Left lung (tissue), 10 donors: Measurements from ENCODE around the gene AATF. TPM values are rescaled to one million over a fixed set of nuclear protein-coding genes. Genes with fewer than 3 reads are reported as not detected.
A peak's percentile ranks its signal among the peaks of the same experiment; 100 is the strongest.

Experiments used
- ATAC-seq: fragments of 200-7000 bp; cut with Tn5 transposase; one replicate; pipeline ENCODE4 v1.9.1; 2020; ENCODE audit warnings: moderate library complexity
- DNase-seq, 4 donors: peaks; one replicate each; pipeline ENCODE4 v3.0.0-alpha.2; 2013 to 2020
- H3K27ac ChIP-seq, 2 donors: fragments of 200-600 bp; sonication (generic) in 1 of 2; one replicate each; pipeline versions ENCODE4 v1.5.0 to v1.8.0; 2020 to 2021
- H3K27me3 ChIP-seq, 2 donors: fragments of 200-600 bp; sonication (generic) in 1 of 2; one replicate each; pipeline versions ENCODE4 v1.5.0 to v1.8.0; 2020 to 2021
- H3K36me3 ChIP-seq, 2 donors: fragments of 200-600 bp; sonication (generic) in 1 of 2; one replicate each; pipeline versions ENCODE4 v1.5.0 to v1.8.0; 2020 to 2021
- H3K4me1 ChIP-seq, 2 donors: fragments of 200-600 bp; one replicate each; pipeline ENCODE4 v1.8.0; 2021
- H3K4me3 ChIP-seq, 2 donors: fragments of 200-600 bp; sonication (generic) in 1 of 2; one replicate each; pipeline versions ENCODE4 v1.5.0 to v1.8.0; 2020 to 2021; ENCODE audit warnings: mild to moderate bottlenecking in 1 of 2
- H3K9me3 ChIP-seq, 2 donors: fragments of 200-600 bp; sonication (generic) in 1 of 2; one replicate each; pipeline versions ENCODE4 v1.5.0 to v1.8.0; 2020 to 2021
- intact Hi-C, 2 donors: fragments of 100-400 bp; cut with DNase I; formaldehyde crosslinking; loops; one replicate each; pipeline versions ENCODE4 v1.11.2 to v1.14.2; 2022
- polyA plus RNA-seq, 6 donors: library from polyadenylated mRNA; unstranded; fragments of 120-200 nt; gene quantifications; one replicate each; pipeline ENCODE4 v1.2.1, GENCODE V29; 2013; ENCODE audit not compliant: insufficient read length in 6 of 6
- total RNA-seq, 2 donors: library from RNA; stranded (reverse); fragmentation: NEBNext Ultra II Directional; extraction: Animal tissue kit (Norgen Biotek cat#: 25700); gene quantifications; one replicate each; pipeline ENCODE4 v1.2.1, GENCODE V29; 2021
- TF ChIP-seq, protein P1 (sequence below), 2 donors: fragments of 200-600 bp; sonication (generic) in 1 of 2; IDR thresholded peaks; one replicate each; pipeline versions ENCODE4 v1.5.0 to v1.8.0; 2021; ENCODE audit warnings: antibody characterized with exemption in 2 of 2
- donor health status: DM: no; HTN: yes; CAD: no.
- donor health status: DM: no; HTN: no; CAD: no.

AATF gene
- total and polyA plus RNA-seq, 8 donors: 31.6 to 42.4 (median 37.8) TPM

DNA sequence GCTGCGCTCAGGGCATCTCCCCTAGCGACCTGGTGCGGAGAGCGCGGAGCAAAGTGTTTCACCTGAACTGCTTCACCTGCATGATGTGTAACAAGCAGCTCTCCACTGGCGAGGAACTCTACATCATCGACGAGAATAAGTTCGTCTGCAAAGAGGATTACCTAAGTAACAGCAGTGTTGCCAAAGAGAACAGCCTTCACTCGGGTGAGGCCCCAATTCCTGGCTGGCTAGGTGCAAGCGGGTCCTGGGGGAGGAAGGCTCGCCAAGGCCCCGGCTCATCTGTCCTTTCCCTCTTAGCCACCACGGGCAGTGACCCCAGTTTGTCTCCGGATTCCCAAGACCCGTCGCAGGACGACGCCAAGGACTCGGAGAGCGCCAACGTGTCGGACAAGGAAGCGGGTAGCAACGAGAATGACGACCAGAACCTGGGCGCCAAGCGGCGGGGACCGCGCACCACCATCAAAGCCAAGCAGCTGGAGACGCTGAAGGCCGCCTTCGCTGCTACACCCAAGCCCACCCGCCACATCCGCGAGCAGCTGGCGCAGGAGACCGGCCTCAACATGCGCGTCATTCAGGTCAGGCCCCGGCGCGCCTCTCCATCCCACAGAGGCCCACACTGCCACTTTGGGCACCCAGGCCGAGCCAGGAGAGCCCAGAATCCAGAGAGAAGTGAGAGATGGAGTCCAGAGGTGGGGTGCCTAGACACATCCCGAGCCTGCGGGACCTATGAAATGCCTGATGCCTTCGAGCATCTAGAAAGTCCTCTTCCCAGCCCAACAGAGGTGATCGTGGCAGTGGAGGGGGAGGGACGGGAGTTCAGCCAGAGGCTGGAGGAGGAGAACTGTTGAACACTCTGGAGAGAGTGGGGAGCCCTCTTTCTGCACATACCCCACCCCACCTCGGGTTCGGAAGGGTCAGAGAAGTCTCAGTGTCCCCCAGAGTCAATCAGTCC is 8.2 kb upstream of the AATF start:
- intact Hi-C loops: no loop called here
- TF ChIP-seq, protein P1, sequence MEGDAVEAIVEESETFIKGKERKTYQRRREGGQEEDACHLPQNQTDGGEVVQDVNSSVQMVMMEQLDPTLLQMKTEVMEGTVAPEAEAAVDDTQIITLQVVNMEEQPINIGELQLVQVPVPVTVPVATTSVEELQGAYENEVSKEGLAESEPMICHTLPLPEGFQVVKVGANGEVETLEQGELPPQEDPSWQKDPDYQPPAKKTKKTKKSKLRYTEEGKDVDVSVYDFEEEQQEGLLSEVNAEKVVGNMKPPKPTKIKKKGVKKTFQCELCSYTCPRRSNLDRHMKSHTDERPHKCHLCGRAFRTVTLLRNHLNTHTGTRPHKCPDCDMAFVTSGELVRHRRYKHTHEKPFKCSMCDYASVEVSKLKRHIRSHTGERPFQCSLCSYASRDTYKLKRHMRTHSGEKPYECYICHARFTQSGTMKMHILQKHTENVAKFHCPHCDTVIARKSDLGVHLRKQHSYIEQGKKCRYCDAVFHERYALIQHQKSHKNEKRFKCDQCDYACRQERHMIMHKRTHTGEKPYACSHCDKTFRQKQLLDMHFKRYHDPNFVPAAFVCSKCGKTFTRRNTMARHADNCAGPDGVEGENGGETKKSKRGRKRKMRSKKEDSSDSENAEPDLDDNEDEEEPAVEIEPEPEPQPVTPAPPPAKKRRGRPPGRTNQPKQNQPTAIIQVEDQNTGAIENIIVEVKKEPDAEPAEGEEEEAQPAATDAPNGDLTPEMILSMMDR (IDR thresholded peaks at IDR 0.05): no peak
- DNase-seq: no peak
- Histone ChIP-seq H3K36me3 (no peaks in the 10 kb centered on the region), H3K9me3 (no peaks in the 10 kb centered on the region), H3K27me3 (peaks cover 100% of the 10 kb centered on the region in 2 donors), H3K4me3 (no peak overlapping the region), H3K27ac (no peak overlapping the region), H3K4me1 (peaks cover 5 to 52% of the 10 kb centered on the region in 2 donors)
- ATAC-seq: no peak

DNA sequence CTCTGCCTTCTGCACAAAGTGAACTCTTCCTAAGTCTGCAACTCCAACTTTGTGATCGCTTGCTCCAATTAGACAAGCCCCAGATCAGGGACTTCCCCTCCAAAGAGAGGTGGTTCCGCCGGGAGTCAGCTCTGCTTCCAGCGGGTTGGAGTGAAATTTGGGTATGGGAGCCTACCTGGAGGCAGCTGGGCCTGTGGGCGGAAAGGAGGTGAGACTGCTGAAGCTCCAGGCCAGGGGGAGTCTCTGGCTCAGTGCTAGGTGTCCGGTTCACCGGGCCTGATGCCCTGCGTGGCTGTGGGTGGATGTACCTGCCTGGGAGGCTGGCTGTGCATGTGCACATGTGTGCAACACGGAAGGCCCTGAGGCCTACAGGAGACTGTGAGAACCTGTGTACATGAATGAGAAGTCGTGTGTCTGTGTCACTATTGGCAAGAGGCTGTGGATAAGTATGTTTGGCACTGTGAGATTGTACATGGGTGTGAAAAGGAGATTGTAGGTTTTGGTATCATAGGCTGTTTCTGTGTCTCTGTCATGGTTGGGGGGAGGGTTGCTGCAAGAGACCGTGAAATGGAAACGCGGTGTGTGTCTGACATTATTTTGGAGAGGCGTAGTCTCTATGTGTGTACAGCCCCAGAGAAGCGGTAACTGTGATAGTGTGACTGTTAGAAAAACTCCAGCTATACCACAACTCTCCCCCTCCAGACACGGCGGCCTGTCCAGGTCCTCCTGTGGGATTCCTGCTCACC is 7.3 kb upstream of the AATF start:
- TF ChIP-seq, protein P1 (IDR thresholded peaks at IDR 0.05): no peak
- Histone ChIP-seq H3K27me3 (peaks cover 100% of the 10 kb centered on the region in 2 donors), H3K27ac (no peak overlapping the region), H3K36me3 (no peaks in the 10 kb centered on the region), H3K4me1 (peaks cover 3 to 43% of the 10 kb centered on the region in 2 donors), H3K4me3 (no peak overlapping the region), H3K9me3 (no peaks in the 10 kb centered on the region)
- ATAC-seq (no peak), DNase-seq (no peak)
- intact Hi-C loops: no loop called here

DNA sequence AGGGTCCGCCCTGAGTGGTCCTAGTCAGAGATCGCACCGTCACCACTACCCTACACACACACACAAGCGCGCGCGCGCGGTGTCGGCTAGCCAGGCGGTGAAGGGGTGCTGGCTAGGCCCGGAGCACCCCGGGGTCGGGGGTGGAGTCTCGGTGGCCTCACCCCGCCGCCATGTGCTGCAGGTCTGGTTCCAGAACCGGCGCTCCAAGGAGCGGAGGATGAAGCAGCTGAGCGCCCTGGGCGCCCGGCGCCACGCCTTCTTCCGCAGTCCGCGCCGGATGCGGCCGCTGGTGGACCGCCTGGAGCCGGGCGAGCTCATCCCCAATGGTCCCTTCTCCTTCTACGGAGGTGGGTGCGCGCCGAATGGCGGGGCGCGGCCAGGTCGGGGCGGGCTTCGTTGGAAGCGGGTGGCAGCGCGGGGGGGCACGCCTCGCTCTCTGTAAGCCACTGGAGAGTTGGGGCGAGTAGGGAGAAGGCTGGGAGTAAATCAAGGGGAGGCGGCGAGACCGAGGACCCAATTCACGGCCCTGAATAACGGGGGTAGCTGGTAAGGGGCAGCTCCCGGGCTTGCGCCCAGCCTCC is 6.6 kb upstream of the AATF start:
- H3K36me3 ChIP-seq: no peaks in the 10 kb centered on the region
- ATAC-seq: peak; percentile 13
- TF ChIP-seq, protein P1 (IDR thresholded peaks at IDR 0.05): no peak
- no peaks in the 10 kb centered on the region for H3K9me3 ChIP-seq
- DNase-seq: peak in 1 of 4 donors; percentile 81
- peaks cover 100% of the 10 kb centered on the region in 2 donors for H3K27me3 ChIP-seq
- H3K4me3 ChIP-seq: peak overlapping the region in 1 of 2 donors; percentile 25
- intact Hi-C loops: no loop called here
- no peak overlapping the region for H3K27ac ChIP-seq
- H3K4me1 ChIP-seq: peaks cover 0 to 37% of the 10 kb centered on the region in 2 donors

DNA sequence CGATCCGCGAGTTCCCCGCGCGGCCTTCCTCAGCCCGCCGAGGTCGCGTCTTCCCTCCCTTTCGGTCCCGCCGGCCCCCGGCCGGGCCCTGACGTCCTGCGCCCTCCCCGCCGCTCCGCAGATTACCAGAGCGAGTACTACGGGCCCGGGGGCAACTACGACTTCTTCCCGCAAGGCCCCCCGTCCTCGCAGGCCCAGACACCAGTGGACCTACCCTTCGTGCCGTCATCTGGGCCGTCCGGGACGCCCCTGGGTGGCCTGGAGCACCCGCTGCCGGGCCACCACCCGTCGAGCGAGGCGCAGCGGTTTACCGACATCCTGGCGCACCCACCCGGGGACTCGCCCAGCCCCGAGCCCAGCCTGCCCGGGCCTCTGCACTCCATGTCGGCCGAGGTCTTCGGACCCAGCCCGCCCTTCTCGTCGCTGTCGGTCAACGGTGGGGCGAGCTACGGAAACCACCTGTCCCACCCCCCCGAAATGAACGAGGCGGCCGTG is 6.1 kb upstream of the AATF start:
- Histone ChIP-seq H3K9me3 (no peaks in the 10 kb centered on the region), H3K4me1 (peaks cover 0 to 31% of the 10 kb centered on the region in 2 donors), H3K36me3 (no peaks in the 10 kb centered on the region), H3K27me3 (peaks cover 100% of the 10 kb centered on the region in 2 donors), H3K27ac (no peak overlapping the region), H3K4me3 (peak overlapping the region in 1 of 2 donors; percentile 25)
- TF ChIP-seq, protein P1 (IDR thresholded peaks at IDR 0.05): no peak
- no peak for ATAC-seq
- no peak for DNase-seq
- intact Hi-C loops: no loop called here
